GM12892 (cell line): ENCODE results near the gene ABCC3.

Experiments
- DNase-seq: peaks from one replicate; pipeline ENCODE4 v3.0.0; 2011; ENCODE audit not compliant: insufficient read length
- FAIRE-seq: peaks from 2 replicates; lab custom pipeline; 2011; peaks lifted over from hg19 to GRCh38; lab: Jason Lieb, UNC
- POLR2A ChIP-seq: IDR thresholded peaks from 2 replicates; pipeline ENCODE4 v1.6.1; 2011; ENCODE audit warnings: low read depth, low read length, control low read depth
- POLR2AphosphoS5 ChIP-seq: IDR thresholded peaks from 2 replicates; pipeline ENCODE4 v1.6.1; 2011; ENCODE audit warnings: low read depth, low read length, control low read depth
- TAF1 ChIP-seq: IDR thresholded peaks from 2 replicates; pipeline ENCODE4 v1.6.1; 2011; ENCODE audit warnings: low read depth, mild to moderate bottlenecking, control low read depth, low read length, borderline replicate concordance

ABCC3 gene

GRCh38 chr17:50656509-50656908 is 21.8 kb downstream of the ABCC3 start:
- no peak for FAIRE-seq
- DNase-seq, result no peak
- TF ChIP-seq POLR2AphosphoS5, result no peak
- TF ChIP-seq POLR2A, result no peak
- no peak for TF ChIP-seq TAF1

- TF ChIP-seq POLR2A (no peak), TAF1 (no peak), POLR2AphosphoS5 (no peak)
- no peak for DNase-seq
- no peak for FAIRE-seq
Observed at GRCh38 chr17:50657054-50657453, 22.4 kb downstream of the ABCC3 start.

- FAIRE-seq, result no peak
- TF ChIP-seq POLR2A, result no peak
- no peak for DNase-seq
Observed at GRCh38 chr17:50657627-50658026, 22.9 kb downstream of the ABCC3 start.

- no peak for FAIRE-seq
- TF ChIP-seq POLR2AphosphoS5 (no peak), POLR2A (no peak)
- DNase-seq, result no peak
Observed at GRCh38 chr17:50658616-50659015, 23.9 kb downstream of the ABCC3 start.

- TF ChIP-seq POLR2AphosphoS5 (no peak), POLR2A (no peak), TAF1 (no peak)
- DNase-seq (no peak), FAIRE-seq (no peak)
Observed at GRCh38 chr17:50659179-50659578, 24.5 kb downstream of the ABCC3 start.

GRCh38 chr17:50660042-50660886 is 25.6 kb downstream of the ABCC3 start:
- FAIRE-seq (no peak), DNase-seq (no peak)
- no peak for TF ChIP-seq POLR2AphosphoS5

- FAIRE-seq, result no peak
- TF ChIP-seq TAF1 (no peak), POLR2AphosphoS5 (no peak), POLR2A (no peak)
- DNase-seq, result no peak
Observed at GRCh38 chr17:50660887-50661345, 26.2 kb downstream of the ABCC3 start.

- TF ChIP-seq POLR2A (no peak), TAF1 (no peak), POLR2AphosphoS5 (no peak)
- no peak for DNase-seq
- no peak for FAIRE-seq
Observed at GRCh38 chr17:50661348-50661747, 26.7 kb downstream of the ABCC3 start.

- FAIRE-seq (no peak), DNase-seq (no peak)
- no peak for TF ChIP-seq TAF1
- no peak for TF ChIP-seq POLR2AphosphoS5
- no peak for TF ChIP-seq POLR2A
Observed at GRCh38 chr17:50661795-50662391, 27.2 kb downstream of the ABCC3 start.

GRCh38 chr17:50662632-50663225 is 28.0 kb downstream of the ABCC3 start:
- TF ChIP-seq POLR2A (no peak), TAF1 (no peak), POLR2AphosphoS5 (no peak)
- DNase-seq (no peak), FAIRE-seq (no peak)

- DNase-seq, result no peak
- TF ChIP-seq POLR2A, result no peak
- TF ChIP-seq TAF1, result no peak
- TF ChIP-seq POLR2AphosphoS5, result no peak
- FAIRE-seq, result no peak
Observed at GRCh38 chr17:50663812-50664374, 29.2 kb downstream of the ABCC3 start.

- no peak for FAIRE-seq
- TF ChIP-seq POLR2A (no peak), POLR2AphosphoS5 (no peak), TAF1 (no peak)
- DNase-seq, result no peak
Observed at GRCh38 chr17:50664788-50665458, 30.2 kb downstream of the ABCC3 start.
